CD4-positive, alpha-beta T cell (primary cell): ENCODE data around the gene COG7. TPM values are rescaled to one million over a fixed set of nuclear protein-coding genes. Genes with fewer than 3 reads are reported as not detected.

Experiments used
- ATAC-seq: fragments of 200-7000 bp; cut with Tn5 transposase; one replicate; pipeline ENCODE4 v1.10.0; 2022; ENCODE audit warnings: mild to moderate bottlenecking; ENCODE audit not compliant: poor library complexity
- CTCF ChIA-PET: fragments of 350-600 bp; sonication (Branson Sonifier 250); formaldehyde crosslinking; loops from one replicate; lab custom pipeline; 2021; ENCODE audit warnings: antibody characterized with exemption, inconsistent platforms; lab: Charles Lee
- POLR2A ChIA-PET: fragments of 350-600 bp; sonication (Branson Sonifier 250); formaldehyde crosslinking; loops from one replicate; lab custom pipeline; 2021; ENCODE audit warnings: antibody characterized with exemption, inconsistent platforms; lab: Charles Lee
- DNase-seq, 14 experiments: peaks; one replicate each; pipeline ENCODE4 v3.0.0-alpha.2; 2013 to 2020; ENCODE audit warnings: mixed read lengths in 2 of 14
- H3K27ac ChIP-seq, 2 donors: one replicate each; pipeline versions ENCODE4 v1.5.1 to v1.7.0; 2013; ENCODE audit warnings: low read length in 2 of 2, low read depth in 1 of 2, mild to moderate bottlenecking in 1 of 2
- H3K27me3 ChIP-seq, 2 experiments: 1 replicate in 1 of 2; 2 replicates in 1 of 2; pipeline versions ENCODE4 v1.6.1 to v1.7.0; 2013; ENCODE audit warnings: low read length in 2 of 2, control low read depth in 1 of 2, mild to moderate bottlenecking in 1 of 2, moderate library complexity in 1 of 2; ENCODE audit not compliant: insufficient read depth in 2 of 2, control insufficient read depth in 1 of 2
- H3K36me3 ChIP-seq: one replicate; pipeline ENCODE4 v1.6.1; 2013; ENCODE audit warnings: low read length, control low read depth; ENCODE audit not compliant: insufficient read depth
- H3K4me1 ChIP-seq: one replicate; pipeline ENCODE4 v1.6.1; 2013; ENCODE audit warnings: low read length, control low read depth; ENCODE audit not compliant: insufficient read depth
- H3K4me3 ChIP-seq: one replicate; pipeline ENCODE4 v1.5.1; 2013; ENCODE audit warnings: mild to moderate bottlenecking, low read length, moderate library complexity
- H3K9me3 ChIP-seq, 2 experiments: 1 replicate in 1 of 2; 2 replicates in 1 of 2; pipeline versions ENCODE4 v1.6.1 to v1.7.0; 2013; ENCODE audit warnings: low read length in 2 of 2, mild to moderate bottlenecking in 2 of 2, control low read depth in 1 of 2, moderate library complexity in 1 of 2; ENCODE audit not compliant: control insufficient read depth in 1 of 2, insufficient read depth in 1 of 2
- H3K27ac Mint-ChIP-seq: one replicate; pipeline ENCODE4 v1.8.0; 2020; ENCODE audit warnings: mixed read lengths
- H3K27me3 Mint-ChIP-seq: one replicate; pipeline ENCODE4 v1.8.0; 2021; ENCODE audit warnings: mixed read lengths
- H3K36me3 Mint-ChIP-seq: one replicate; pipeline ENCODE4 v1.8.0; 2021; ENCODE audit warnings: low read depth, mixed read lengths
- H3K4me1 Mint-ChIP-seq: one replicate; pipeline ENCODE4 v1.8.0; 2021; ENCODE audit warnings: low read depth, mixed read lengths
- H3K4me3 Mint-ChIP-seq: one replicate; pipeline ENCODE4 v1.8.0; 2020; ENCODE audit warnings: mild to moderate bottlenecking, mixed read lengths
- H3K9me3 Mint-ChIP-seq: one replicate; pipeline ENCODE4 v1.8.0; 2020; ENCODE audit warnings: mixed read lengths
- intact Hi-C, 2 experiments: fragments of 100-400 bp; cut with DNase I in 1 of 2; cut with micrococcal nuclease in 1 of 2; formaldehyde crosslinking; loops; one replicate each; pipeline versions ENCODE4 v1.15.1 to v1.9.0; 2023 to 2025; cut with DNase I, micrococcal nuclease
- total RNA-seq, 174 experiments: library from RNA in 2 of 174; stranded (reverse) in 2 of 174; gene quantifications; one replicate each; pipeline ENCODE4 v1.2.3 and lab custom pipeline; 2021 to 2026
- TF ChIP-seq, protein P1 (sequence below): fragments of 200-600 bp; IDR thresholded peaks from one replicate; pipeline ENCODE4 v1.8.0; 2022; ENCODE audit warnings: antibody characterized with exemption, mild to moderate bottlenecking

The COG7 gene
- total RNA-seq, 2 experiments from 2014 or later: 12.6 to 13.6 TPM

DNA sequence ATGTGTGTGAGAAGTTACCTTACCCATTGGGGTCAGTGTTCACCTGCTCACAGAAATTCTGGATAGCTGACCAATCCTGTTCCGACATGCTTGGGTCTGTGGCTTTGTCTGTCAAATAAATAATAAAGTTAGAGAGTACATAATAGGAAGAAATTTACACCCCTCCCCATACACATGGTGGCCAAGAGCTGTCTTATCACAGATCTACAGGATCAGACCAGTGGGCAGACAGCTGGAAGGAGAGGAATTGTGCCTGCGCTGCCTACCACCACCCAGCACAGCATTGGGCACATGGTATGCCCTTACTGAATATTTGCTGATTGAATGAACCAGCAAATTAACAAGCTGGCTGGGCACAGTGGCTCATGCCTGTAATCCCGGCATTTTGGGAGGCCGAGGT is 42.7 kb upstream of the COG7 start:
- ChIA-PET CTCF (no interaction called here), POLR2A (no interaction called here)
- H3K4me1 ChIP-seq: peaks cover 25% of the 10 kb centered on the region
- no peak overlapping the region for H3K4me3 ChIP-seq
- Mint-ChIP-seq H3K27me3 (no peaks in the 10 kb centered on the region), H3K36me3 (peaks cover 59% of the 10 kb centered on the region), H3K4me1 (peaks cover 27% of the 10 kb centered on the region), H3K27ac (no peak overlapping the region), H3K9me3 (no peaks in the 10 kb centered on the region), H3K4me3 (no peak overlapping the region)
- ATAC-seq (no peak), DNase-seq (no peak)
- TF ChIP-seq, protein P1, sequence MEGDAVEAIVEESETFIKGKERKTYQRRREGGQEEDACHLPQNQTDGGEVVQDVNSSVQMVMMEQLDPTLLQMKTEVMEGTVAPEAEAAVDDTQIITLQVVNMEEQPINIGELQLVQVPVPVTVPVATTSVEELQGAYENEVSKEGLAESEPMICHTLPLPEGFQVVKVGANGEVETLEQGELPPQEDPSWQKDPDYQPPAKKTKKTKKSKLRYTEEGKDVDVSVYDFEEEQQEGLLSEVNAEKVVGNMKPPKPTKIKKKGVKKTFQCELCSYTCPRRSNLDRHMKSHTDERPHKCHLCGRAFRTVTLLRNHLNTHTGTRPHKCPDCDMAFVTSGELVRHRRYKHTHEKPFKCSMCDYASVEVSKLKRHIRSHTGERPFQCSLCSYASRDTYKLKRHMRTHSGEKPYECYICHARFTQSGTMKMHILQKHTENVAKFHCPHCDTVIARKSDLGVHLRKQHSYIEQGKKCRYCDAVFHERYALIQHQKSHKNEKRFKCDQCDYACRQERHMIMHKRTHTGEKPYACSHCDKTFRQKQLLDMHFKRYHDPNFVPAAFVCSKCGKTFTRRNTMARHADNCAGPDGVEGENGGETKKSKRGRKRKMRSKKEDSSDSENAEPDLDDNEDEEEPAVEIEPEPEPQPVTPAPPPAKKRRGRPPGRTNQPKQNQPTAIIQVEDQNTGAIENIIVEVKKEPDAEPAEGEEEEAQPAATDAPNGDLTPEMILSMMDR: no peak
- intact Hi-C loops: no loop called here
- H3K36me3 ChIP-seq: peaks cover 50% of the 10 kb centered on the region
- H3K27ac ChIP-seq: no peak overlapping the region
- H3K27me3 ChIP-seq: no peaks in the 10 kb centered on the region
- H3K9me3 ChIP-seq: no peaks in the 10 kb centered on the region

DNA sequence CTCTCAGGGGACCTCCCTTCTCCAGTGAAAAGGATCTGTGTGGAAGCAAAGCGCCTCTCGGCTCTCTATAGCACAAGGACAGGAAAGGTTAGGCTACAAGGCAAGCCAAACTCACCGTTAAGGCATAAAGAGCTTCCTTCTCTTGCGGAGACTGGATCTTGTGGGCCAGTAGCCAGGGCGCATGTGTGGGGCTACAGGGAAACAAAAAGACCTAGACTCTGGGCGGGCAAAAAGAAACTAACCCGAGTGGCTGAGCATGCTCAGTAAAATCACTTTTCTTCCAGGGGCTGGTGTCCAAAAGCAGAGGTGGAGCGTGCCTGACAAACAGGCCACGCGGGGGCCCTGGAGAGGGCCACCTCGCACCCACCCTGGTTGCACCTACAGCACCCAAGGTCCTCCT is 41.2 kb upstream of the COG7 start:
- H3K36me3 Mint-ChIP-seq: peaks cover 72% of the 10 kb centered on the region
- no peak overlapping the region for H3K27ac Mint-ChIP-seq
- POLR2A ChIA-PET: no interaction called here

DNA sequence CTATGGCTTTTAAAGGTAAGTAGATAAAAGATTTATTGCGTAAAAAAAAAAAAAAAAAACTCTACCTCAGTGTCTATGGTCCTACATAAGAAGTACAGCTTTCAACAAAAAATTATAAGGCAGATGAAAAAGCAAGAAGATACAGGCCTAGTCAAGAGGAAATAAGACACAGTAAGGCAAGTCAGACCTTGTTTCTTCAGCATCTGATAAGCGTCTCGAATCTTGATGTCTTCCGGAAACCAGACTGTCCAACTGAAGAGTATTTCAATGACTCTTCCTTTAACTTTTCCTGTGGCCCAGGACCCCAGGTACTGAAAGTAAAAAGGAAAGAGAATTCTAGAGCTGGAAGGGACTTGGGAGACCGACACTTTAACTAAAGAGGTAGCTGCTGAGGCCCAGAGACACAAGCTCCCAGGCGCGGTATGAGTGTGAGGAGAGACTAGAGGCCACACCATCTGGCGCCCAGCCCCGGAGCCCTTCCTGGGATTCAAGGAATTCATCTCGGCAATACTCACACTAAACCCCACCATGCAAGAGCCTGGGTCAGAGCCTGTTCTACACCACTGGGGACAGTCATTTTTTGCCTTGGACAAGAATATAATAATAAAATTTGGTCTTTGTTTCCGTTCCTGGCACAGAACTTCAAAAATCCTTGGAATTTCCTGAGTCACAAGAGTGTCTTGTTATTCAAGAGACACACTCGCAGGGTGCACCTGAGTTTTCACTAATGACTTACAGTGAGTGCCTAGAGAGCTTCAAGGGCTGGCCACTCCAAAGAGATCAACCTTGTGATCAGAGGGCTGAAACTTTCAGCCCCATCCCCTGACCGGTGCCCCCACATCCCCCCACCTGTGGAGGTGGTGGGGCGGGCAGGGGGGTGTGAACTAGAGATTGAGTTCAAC is 38.8 kb upstream of the COG7 start:
- Mint-ChIP-seq H3K9me3 (no peaks in the 10 kb centered on the region), H3K4me1 (no peaks in the 10 kb centered on the region), H3K4me3 (no peak overlapping the region), H3K27ac (no peak overlapping the region), H3K36me3 (peaks cover 86% of the 10 kb centered on the region), H3K27me3 (no peaks in the 10 kb centered on the region)
- TF ChIP-seq, protein P1: no peak
- CTCF ChIA-PET: interaction anchor here (0.6 kb wide), 1 partner anchor 254 kb away, joined by 4 read pairs; no protein-coding TSS in a partner anchor
- no peaks in the 10 kb centered on the region for H3K9me3 ChIP-seq
- no peak for ATAC-seq
- POLR2A ChIA-PET: no interaction called here
- no peak overlapping the region for H3K4me3 ChIP-seq
- peaks cover 1% of the 10 kb centered on the region for H3K4me1 ChIP-seq
- peaks cover 82% of the 10 kb centered on the region for H3K36me3 ChIP-seq
- H3K27me3 ChIP-seq: no peaks in the 10 kb centered on the region
- intact Hi-C loops: no loop called here
- H3K27ac ChIP-seq: no peak overlapping the region
- no peak for DNase-seq

More for the DNA sequence above, 41.2 kb upstream of the COG7 start:
- DNase-seq (no peak), ATAC-seq (no peak)
- H3K9me3 ChIP-seq: no peaks in the 10 kb centered on the region
- no peaks in the 10 kb centered on the region for H3K27me3 ChIP-seq
- peaks cover 59% of the 10 kb centered on the region for H3K36me3 ChIP-seq
- CTCF ChIA-PET: no interaction called here
- H3K4me3 ChIP-seq: no peak overlapping the region
- H3K9me3 Mint-ChIP-seq: no peaks in the 10 kb centered on the region
- no peaks in the 10 kb centered on the region for H3K27me3 Mint-ChIP-seq
- TF ChIP-seq, protein P1: no peak
- intact Hi-C loops: no loop called here
- H3K27ac ChIP-seq: no peak overlapping the region
- H3K4me3 Mint-ChIP-seq: no peak overlapping the region
- peaks cover 17% of the 10 kb centered on the region for H3K4me1 Mint-ChIP-seq
- H3K4me1 ChIP-seq: peaks cover 15% of the 10 kb centered on the region
